AG09309 (cell line): ENCODE measurements around the gene CHCHD3.

Experiments
- DNase-seq: peaks from one replicate; pipeline ENCODE4 v3.0.0-alpha.2; 2010; ENCODE audit warnings: low read depth
- H3K4me3 ChIP-seq: 2 replicates; pipeline ENCODE4 v1.5.1; 2011; ENCODE audit warnings: mild to moderate bottlenecking, low read depth, low read length, moderate library complexity; ENCODE audit not compliant: control insufficient read depth
- CTCF ChIP-seq: IDR thresholded peaks from 2 replicates; pipeline ENCODE4 v1.5.1; 2011; ENCODE audit warnings: mild to moderate bottlenecking, low read depth, low read length, inconsistent platforms; ENCODE audit not compliant: insufficient read depth, control insufficient read depth; ENCODE audit errors: missing control alignments

CHCHD3 gene

GRCh38 chr7:132879579-132879978 is 202.3 kb downstream of the CHCHD3 start:
- no peak for TF ChIP-seq CTCF
- H3K4me3 ChIP-seq, result no peak overlapping the region
- DNase-seq, result no peak

GRCh38 chr7:132878204-132878919 is 203.5 kb downstream of the CHCHD3 start:
- DNase-seq, result no peak
- TF ChIP-seq CTCF, result no peak
- H3K4me3 ChIP-seq, result no peak overlapping the region

GRCh38 chr7:132877573-132877972 is 204.3 kb downstream of the CHCHD3 start:
- TF ChIP-seq CTCF, result no peak
- DNase-seq, result no peak
- no peak overlapping the region for H3K4me3 ChIP-seq

GRCh38 chr7:132876576-132876975 is 205.3 kb downstream of the CHCHD3 start:
- DNase-seq, result no peak
- TF ChIP-seq CTCF, result no peak
- H3K4me3 ChIP-seq, result no peak overlapping the region

- no peak for DNase-seq
- no peak for TF ChIP-seq CTCF
- H3K4me3 ChIP-seq, result no peak overlapping the region
Observed at GRCh38 chr7:132872034-132872433, 209.9 kb downstream of the CHCHD3 start.

- DNase-seq, result no peak
- no peak overlapping the region for H3K4me3 ChIP-seq
- TF ChIP-seq CTCF, result no peak
Observed at GRCh38 chr7:132871419-132871818, 210.5 kb downstream of the CHCHD3 start.
